Peyer's patch (tissue), 4 donors: ENCODE data around the gene NTN4. TPM values are rescaled to one million over a fixed set of nuclear protein-coding genes. Genes with fewer than 3 reads are reported as not detected.
A peak's percentile ranks its signal among the peaks of the same experiment; 100 is the strongest.
"Not testable (repeated sequence)": the region's sequence is repeated elsewhere in the genome, so short reads cannot be mapped to it uniquely, and the experiment has no call there.

Experiments
- DNase-seq, 3 donors: peaks; one replicate each; pipeline ENCODE4 v3.0.0-alpha.2; 2017 to 2019
- H3K27ac ChIP-seq, 4 donors: fragments of 200-600 bp; sonication (generic); one replicate each; pipeline ENCODE4 v1.5.1; 2016 to 2019
- H3K27me3 ChIP-seq, 2 donors: fragments of 200-600 bp; sonication (generic); one replicate each; pipeline ENCODE4 v1.5.1; 2019
- H3K36me3 ChIP-seq, 3 donors: fragments of 200-600 bp; sonication (generic); one replicate each; pipeline ENCODE4 v1.5.1; 2016 to 2019
- H3K4me1 ChIP-seq, 4 donors: fragments of 200-600 bp; sonication (generic); one replicate each; pipeline ENCODE4 v1.5.1; 2016 to 2019
- H3K4me3 ChIP-seq, 4 donors: fragments of 200-600 bp; sonication (generic); 1 replicate in 3 of 4; 2 replicates in 1 of 4; pipeline ENCODE4 v1.5.1; 2016 to 2019; ENCODE audit warnings: mild to moderate bottlenecking in 1 of 4
- H3K9me3 ChIP-seq, 4 donors: fragments of 200-600 bp; sonication (generic); one replicate each; pipeline ENCODE4 v1.5.1; 2016 to 2019; ENCODE audit warnings: mild to moderate bottlenecking in 1 of 4
- CTCF ChIP-seq, 6 experiments: fragments of 450-650 bp in 4 of 6; fragments of 200-600 bp in 2 of 6; sonication (generic) in 1 of 6; IDR thresholded peaks; one replicate each; pipeline ENCODE4 v1.5.1; 2017 to 2019; ENCODE audit warnings: antibody characterized with exemption in 6 of 6, mild to moderate bottlenecking in 3 of 6, moderate library complexity in 1 of 6
- POLR2A ChIP-seq, 2 donors: fragments of 450-650 bp; IDR thresholded peaks; one replicate each; pipeline ENCODE4 v1.5.1; 2017; ENCODE audit warnings: antibody characterized with exemption in 2 of 2, mild to moderate bottlenecking in 2 of 2, moderate library complexity in 2 of 2
- total RNA-seq, 4 donors: library from RNA; depleted of rRNA; stranded (reverse); fragments of >200 nt; gene quantifications; one replicate each; pipeline ENCODE4 v1.1.0, GENCODE V29; 2016

The NTN4 gene
- total RNA-seq, 4 donors from 2014 or later = 12.3 to 20.6 (median 16.6) TPM

- H3K27ac ChIP-seq = peak overlapping the region in 2 of 4 donors; percentile 38 to 42
- peak in 1 of 3 donors; percentile 46 for DNase-seq
Observed at GRCh38 chr12:95738024-95738611, 52.4 kb downstream of the NTN4 start.

GRCh38 chr12:95736631-95737030 lies 53.9 kb downstream of the NTN4 start:
- Histone ChIP-seq H3K9me3 (no peaks in the 10 kb centered on the region), H3K27me3 (no peaks in the 10 kb centered on the region), H3K27ac (no peak overlapping the region), H3K4me3 (no peak overlapping the region), H3K36me3 (no peaks in the 10 kb centered on the region), H3K4me1 (no peaks in the 10 kb centered on the region)
- TF ChIP-seq CTCF (IDR thresholded peaks at IDR 0.05) (no peak), POLR2A (IDR thresholded peaks at IDR 0.05) (no peak)
- DNase-seq = no peak

More at GRCh38 chr12:95738024-95738611, 52.4 kb downstream of the NTN4 start:
- H3K27me3 ChIP-seq = no peaks in the 10 kb centered on the region
- no peak overlapping the region for H3K4me3 ChIP-seq
- no peaks in the 10 kb centered on the region for H3K36me3 ChIP-seq
- no peaks in the 10 kb centered on the region for H3K4me1 ChIP-seq
- no peaks in the 10 kb centered on the region for H3K9me3 ChIP-seq
- TF ChIP-seq POLR2A (IDR thresholded peaks at IDR 0.05) (no peak), CTCF (IDR thresholded peaks at IDR 0.05) (no peak)

- H3K4me1 ChIP-seq, H3K27me3 ChIP-seq, DNase-seq, H3K27ac ChIP-seq, H3K9me3 ChIP-seq, H3K4me3 ChIP-seq, H3K36me3 ChIP-seq: not testable (repeated sequence)
Observed at GRCh38 chr12:95735728-95736127, 54.8 kb downstream of the NTN4 start.

GRCh38 chr12:95733141-95733825 lies 57.3 kb downstream of the NTN4 start:
- H3K4me3 ChIP-seq = no peak overlapping the region
- H3K27me3 ChIP-seq = no peaks in the 10 kb centered on the region
- DNase-seq = no peak
- H3K36me3 ChIP-seq = no peaks in the 10 kb centered on the region
- H3K27ac ChIP-seq = peak overlapping the region in 1 of 4 donors; percentile 29
- no peak for TF ChIP-seq CTCF (IDR thresholded peaks at IDR 0.05)
- no peak for TF ChIP-seq POLR2A (IDR thresholded peaks at IDR 0.05)
- H3K4me1 ChIP-seq = no peaks in the 10 kb centered on the region
- H3K9me3 ChIP-seq = no peaks in the 10 kb centered on the region

- H3K36me3 ChIP-seq = no peaks in the 10 kb centered on the region
- no peaks in the 10 kb centered on the region for H3K27me3 ChIP-seq
- H3K9me3 ChIP-seq = no peaks in the 10 kb centered on the region
- TF ChIP-seq CTCF (IDR thresholded peaks at IDR 0.05) = no peak
- no peaks in the 10 kb centered on the region for H3K4me1 ChIP-seq
- no peak for DNase-seq
- H3K27ac ChIP-seq = no peak overlapping the region
- no peak overlapping the region for H3K4me3 ChIP-seq
Observed at GRCh38 chr12:95731519-95731958, 59.0 kb downstream of the NTN4 start.

GRCh38 chr12:95730457-95730856 lies 60.1 kb downstream of the NTN4 start:
- no peak for TF ChIP-seq POLR2A (IDR thresholded peaks at IDR 0.05)
- TF ChIP-seq CTCF (IDR thresholded peaks at IDR 0.05) = no peak
- Histone ChIP-seq H3K27ac (no peak overlapping the region), H3K36me3 (no peaks in the 10 kb centered on the region), H3K27me3 (no peaks in the 10 kb centered on the region), H3K4me1 (no peaks in the 10 kb centered on the region), H3K4me3 (no peak overlapping the region), H3K9me3 (no peaks in the 10 kb centered on the region)
- DNase-seq = no peak
